ENCODE data around the gene TEX22.

TEX22 gene

DNA sequence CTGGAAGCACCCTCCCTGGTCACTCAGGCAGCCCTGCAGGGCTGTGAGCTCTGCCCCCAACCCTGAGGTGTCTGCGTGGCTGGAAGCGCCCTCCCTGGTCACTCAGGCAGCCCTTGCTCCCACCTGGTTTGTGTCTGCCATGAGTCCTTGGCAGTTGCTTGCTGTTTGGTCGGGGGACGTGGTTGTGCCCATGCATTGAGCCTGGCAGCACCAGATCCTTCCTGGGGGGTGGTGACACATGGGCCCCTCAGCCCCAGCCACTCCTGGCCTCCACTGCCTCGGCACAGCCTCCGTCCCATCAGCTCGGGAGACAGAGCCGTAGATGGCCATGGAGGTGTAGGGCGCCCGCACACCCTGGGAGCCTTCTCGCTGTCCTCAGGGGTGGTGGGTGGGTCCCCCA, 40.8 kb downstream of the TEX22 start:
- Histone ChIP-seq H3K4me1 (ENCODE audit: insufficient read depth, low read length, poor library complexity, severe bottlenecking) (no peaks in the 10 kb centered on the region), H3K9me2 (replicated peaks; ENCODE audit: low read depth, low read length) (no peaks in the 10 kb centered on the region), H3K4me2 (ENCODE audit: low read depth, low read length, poor library complexity, severe bottlenecking) (no peak overlapping the region), H4K20me1 (ENCODE audit: insufficient read depth, low read length, poor library complexity, severe bottlenecking) (peaks cover 43% of the 10 kb centered on the region), H3K9ac (ENCODE audit: low read depth, low read length, poor library complexity, severe bottlenecking) (no peak overlapping the region), H3K27me3 (ENCODE audit: insufficient read depth, low read length, poor library complexity, severe bottlenecking) (no peaks in the 10 kb centered on the region), H3K9me3 (ENCODE audit: insufficient read depth, low read depth, low read length) (no peaks in the 10 kb centered on the region), H3K79me2 (ENCODE audit: insufficient read depth, low read length) (peaks cover 65% of the 10 kb centered on the region), H3K36me3 (ENCODE audit: insufficient read depth, low read length) (peaks cover 36% of the 10 kb centered on the region; the same call in 1 of the 2 replicates), H3K4me3 (ENCODE audit: low read length, poor library complexity, severe bottlenecking) (no peak overlapping the region), H3F3A (ENCODE audit: low read depth) (no peaks in the 10 kb centered on the region), H2AFZ (ENCODE audit: low read length) (no peak overlapping the region)
- TF ChIP-seq, protein P1, sequence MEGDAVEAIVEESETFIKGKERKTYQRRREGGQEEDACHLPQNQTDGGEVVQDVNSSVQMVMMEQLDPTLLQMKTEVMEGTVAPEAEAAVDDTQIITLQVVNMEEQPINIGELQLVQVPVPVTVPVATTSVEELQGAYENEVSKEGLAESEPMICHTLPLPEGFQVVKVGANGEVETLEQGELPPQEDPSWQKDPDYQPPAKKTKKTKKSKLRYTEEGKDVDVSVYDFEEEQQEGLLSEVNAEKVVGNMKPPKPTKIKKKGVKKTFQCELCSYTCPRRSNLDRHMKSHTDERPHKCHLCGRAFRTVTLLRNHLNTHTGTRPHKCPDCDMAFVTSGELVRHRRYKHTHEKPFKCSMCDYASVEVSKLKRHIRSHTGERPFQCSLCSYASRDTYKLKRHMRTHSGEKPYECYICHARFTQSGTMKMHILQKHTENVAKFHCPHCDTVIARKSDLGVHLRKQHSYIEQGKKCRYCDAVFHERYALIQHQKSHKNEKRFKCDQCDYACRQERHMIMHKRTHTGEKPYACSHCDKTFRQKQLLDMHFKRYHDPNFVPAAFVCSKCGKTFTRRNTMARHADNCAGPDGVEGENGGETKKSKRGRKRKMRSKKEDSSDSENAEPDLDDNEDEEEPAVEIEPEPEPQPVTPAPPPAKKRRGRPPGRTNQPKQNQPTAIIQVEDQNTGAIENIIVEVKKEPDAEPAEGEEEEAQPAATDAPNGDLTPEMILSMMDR (conservative IDR thresholded peaks at IDR 0.05; ENCODE audit: low read length) = no peak
- no peak for TF ChIP-seq EZH2phosphoT487 (IDR thresholded peaks at IDR 0.05; ENCODE audit: borderline replicate concordance)

DNA sequence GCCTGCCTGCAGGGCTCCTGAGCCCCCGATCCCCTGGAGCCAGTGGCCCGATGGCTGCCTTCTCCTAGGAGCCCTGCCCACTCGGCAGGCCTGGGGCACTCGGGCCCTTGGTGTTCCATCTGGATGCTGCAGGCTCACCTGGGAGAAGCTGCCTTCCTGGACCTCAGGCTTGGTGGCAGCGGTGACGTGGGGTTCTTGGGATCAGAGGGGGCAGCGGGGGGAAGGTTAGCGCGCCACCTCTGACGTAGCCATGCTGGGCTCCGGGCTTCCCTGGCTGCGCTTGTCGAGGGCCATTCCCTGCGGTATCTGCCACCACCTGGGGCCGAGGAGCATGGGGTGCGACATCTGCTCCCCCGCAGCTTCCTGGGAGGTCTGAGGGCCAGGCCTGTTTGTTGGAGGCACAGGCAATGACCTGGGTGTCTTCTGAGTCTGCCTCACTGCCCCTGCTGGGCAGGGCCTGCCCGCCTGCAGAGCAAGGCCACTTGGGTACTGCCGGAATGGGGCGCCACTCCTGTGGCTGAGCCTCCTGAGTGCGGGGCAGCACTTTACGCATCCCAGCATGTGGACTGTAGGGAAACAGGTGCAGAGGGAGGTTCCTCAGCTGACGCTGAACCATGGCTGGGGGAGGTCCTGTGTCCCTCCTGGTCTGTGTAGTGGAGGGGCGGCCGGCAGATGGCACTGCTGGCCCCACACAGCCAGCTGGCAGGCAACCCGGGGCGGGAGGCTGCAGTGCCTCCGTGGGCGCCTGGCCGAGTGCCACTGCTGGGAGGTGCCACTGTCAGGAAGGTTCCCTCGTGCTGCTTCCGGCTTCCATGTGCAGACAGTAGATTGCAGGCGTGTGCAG, 41.6 kb downstream of the TEX22 start:
- H3K79me2 ChIP-seq (ENCODE audit: insufficient read depth, low read length) = peaks cover 57% of the 10 kb centered on the region
- no peak overlapping the region for H3K4me2 ChIP-seq (ENCODE audit: low read depth, low read length, poor library complexity, severe bottlenecking)
- no peaks in the 10 kb centered on the region for H3K9me2 ChIP-seq (replicated peaks; ENCODE audit: low read depth, low read length)
- no peaks in the 10 kb centered on the region for H3F3A ChIP-seq (ENCODE audit: low read depth)
- H3K9me3 ChIP-seq (ENCODE audit: insufficient read depth, low read depth, low read length) = no peaks in the 10 kb centered on the region
- no peak for TF ChIP-seq EZH2phosphoT487 (IDR thresholded peaks at IDR 0.05; ENCODE audit: borderline replicate concordance)
- TF ChIP-seq, protein P1 (conservative IDR thresholded peaks at IDR 0.05; ENCODE audit: low read length) = no peak
- no peak overlapping the region for H3K9ac ChIP-seq (ENCODE audit: low read depth, low read length, poor library complexity, severe bottlenecking)
- peaks cover 42% of the 10 kb centered on the region for H4K20me1 ChIP-seq (ENCODE audit: insufficient read depth, low read length, poor library complexity, severe bottlenecking)
- no peaks in the 10 kb centered on the region for H3K27me3 ChIP-seq (ENCODE audit: insufficient read depth, low read length, poor library complexity, severe bottlenecking)
- no peaks in the 10 kb centered on the region for H3K4me1 ChIP-seq (ENCODE audit: insufficient read depth, low read length, poor library complexity, severe bottlenecking)
- no peak overlapping the region for H2AFZ ChIP-seq (ENCODE audit: low read length)
- H3K36me3 ChIP-seq (ENCODE audit: insufficient read depth, low read length) = peaks cover 36% of the 10 kb centered on the region; the same call in 1 of the 2 replicates
- H3K4me3 ChIP-seq (ENCODE audit: low read length, poor library complexity, severe bottlenecking) = no peak overlapping the region

DNA sequence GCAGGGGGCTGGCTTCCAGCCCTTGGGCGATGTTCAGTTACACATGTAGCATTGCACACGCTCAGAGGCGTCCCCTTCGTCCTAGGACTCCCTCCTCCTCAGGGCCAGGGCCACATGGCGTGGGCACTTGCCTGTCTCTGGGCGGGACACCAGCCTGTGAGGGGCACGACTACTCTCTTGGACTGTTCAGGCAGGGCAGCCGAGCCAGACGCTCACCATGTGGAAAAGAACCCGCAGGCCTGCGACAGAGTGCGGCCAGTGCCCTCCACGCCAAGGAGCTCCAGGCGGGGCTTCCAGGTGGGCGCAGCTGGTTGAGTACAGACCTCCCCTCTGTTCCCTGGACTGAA, 42.2 kb downstream of the TEX22 start:
- H3K4me1 ChIP-seq (ENCODE audit: insufficient read depth, low read length, poor library complexity, severe bottlenecking) = no peaks in the 10 kb centered on the region
- no peak overlapping the region for H2AFZ ChIP-seq (ENCODE audit: low read length)
- H4K20me1 ChIP-seq (ENCODE audit: insufficient read depth, low read length, poor library complexity, severe bottlenecking) = peaks cover 38% of the 10 kb centered on the region
- H3K9ac ChIP-seq (ENCODE audit: low read depth, low read length, poor library complexity, severe bottlenecking) = no peak overlapping the region
- H3K9me3 ChIP-seq (ENCODE audit: insufficient read depth, low read depth, low read length) = no peaks in the 10 kb centered on the region
- H3K4me3 ChIP-seq (ENCODE audit: low read length, poor library complexity, severe bottlenecking) = no peak overlapping the region
- H3K79me2 ChIP-seq (ENCODE audit: insufficient read depth, low read length) = peaks cover 51% of the 10 kb centered on the region
- no peaks in the 10 kb centered on the region for H3K9me2 ChIP-seq (replicated peaks; ENCODE audit: low read depth, low read length)
- TF ChIP-seq EZH2phosphoT487 (IDR thresholded peaks at IDR 0.05; ENCODE audit: borderline replicate concordance) = no peak
- TF ChIP-seq, protein P1 (conservative IDR thresholded peaks at IDR 0.05; ENCODE audit: low read length) = no peak
- H3K36me3 ChIP-seq (ENCODE audit: insufficient read depth, low read length) = peaks cover 36% of the 10 kb centered on the region; the same call in 1 of the 2 replicates
- H3K4me2 ChIP-seq (ENCODE audit: low read depth, low read length, poor library complexity, severe bottlenecking) = no peak overlapping the region
- H3F3A ChIP-seq (ENCODE audit: low read depth) = no peaks in the 10 kb centered on the region
- no peaks in the 10 kb centered on the region for H3K27me3 ChIP-seq (ENCODE audit: insufficient read depth, low read length, poor library complexity, severe bottlenecking)

Measured in Loucy (cell line).